Uterus (tissue), 4 donors: ENCODE measurements around the gene FGD6. TPM values are rescaled to one million over a fixed set of nuclear protein-coding genes. Genes with fewer than 3 reads are reported as not detected.

Experiments
- DNase-seq, 2 donors: peaks; one replicate each; pipeline ENCODE4 v3.0.0-alpha.2; 2019 to 2020
- H3K27ac ChIP-seq, 2 donors: fragments of 200-600 bp; sonication (generic); 1 replicate in 1 of 2; 2 replicates in 1 of 2; pipeline ENCODE4 v1.5.1; 2016 to 2018
- H3K27me3 ChIP-seq, 2 donors: fragments of 200-600 bp; sonication (generic); one replicate each; pipeline ENCODE4 v1.5.1; 2018 to 2019; ENCODE audit warnings: control low read depth in 1 of 2
- H3K36me3 ChIP-seq, 2 donors: fragments of 200-600 bp; sonication (generic); one replicate each; pipeline ENCODE4 v1.5.1; 2019; ENCODE audit warnings: control low read depth in 1 of 2
- H3K4me1 ChIP-seq, 2 donors: fragments of 200-600 bp; sonication (generic); one replicate each; pipeline ENCODE4 v1.5.1; 2018 to 2019; ENCODE audit warnings: control low read depth in 1 of 2
- H3K4me3 ChIP-seq, 2 donors: fragments of 200-600 bp; sonication (generic); 1 replicate in 1 of 2; 2 replicates in 1 of 2; pipeline ENCODE4 v1.5.1; 2018 to 2019; ENCODE audit warnings: mild to moderate bottlenecking in 1 of 2
- H3K9me3 ChIP-seq, 2 donors: fragments of 200-600 bp; sonication (generic); one replicate each; pipeline ENCODE4 v1.5.1; 2019; ENCODE audit warnings: control low read depth in 1 of 2
- POLR2A ChIP-seq, 2 donors: fragments of 450-650 bp; IDR thresholded peaks; one replicate each; pipeline ENCODE4 v1.6.1; 2016; ENCODE audit warnings: antibody characterized with exemption in 2 of 2, mild to moderate bottlenecking in 1 of 2, moderate library complexity in 1 of 2
- intact Hi-C: fragments of 100-400 bp; cut with DNase I; formaldehyde crosslinking; loops from one replicate; pipeline ENCODE4 v1.15.1; 2023; ENCODE audit warnings: low total_unique reads
- total RNA-seq, 4 donors: library from RNA; depleted of rRNA in 3 of 4; stranded (reverse); fragments of >200 nt in 3 of 4; gene quantifications; one replicate each; pipeline versions ENCODE4 v1.1.0 to v1.2.4, GENCODE V29; 2014 to 2023
- TF ChIP-seq, protein P1 (sequence below), 4 experiments: fragments of 200-600 bp in 2 of 4; fragments of 450-650 bp in 2 of 4; sonication (generic) in 2 of 4; IDR thresholded peaks; one replicate each; pipeline ENCODE4 v1.5.1; 2016 to 2019; ENCODE audit warnings: antibody characterized with exemption in 4 of 4, mild to moderate bottlenecking in 2 of 4, moderate library complexity in 1 of 4
- donor health status: DM: yes; HTN: yes; CAD: no.

The FGD6 gene
- total RNA-seq, 4 donors from 2014 or later = 7.6 to 25.3 (median 15.1) TPM

DNA sequence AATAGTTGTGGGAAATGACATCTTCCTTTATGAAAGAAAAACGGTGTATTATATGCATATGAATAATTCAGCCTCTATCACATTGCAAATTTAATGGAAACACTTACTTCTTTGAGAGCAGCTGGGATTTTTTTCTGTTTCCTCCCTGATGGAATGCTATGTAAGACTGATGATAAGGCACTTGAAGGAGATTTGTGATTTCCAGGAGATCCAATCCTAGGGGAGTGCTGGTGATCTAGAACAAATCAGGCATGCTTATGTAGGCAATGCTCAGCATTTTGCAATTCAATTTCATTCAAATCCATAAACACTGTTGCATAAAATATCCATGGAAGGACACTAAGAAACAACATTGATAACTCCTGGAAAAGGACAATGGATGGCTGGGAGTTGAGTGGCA lies 127.8 kb downstream of the FGD6 start:
- intact Hi-C loops = no loop called here
- TF ChIP-seq, protein P1, sequence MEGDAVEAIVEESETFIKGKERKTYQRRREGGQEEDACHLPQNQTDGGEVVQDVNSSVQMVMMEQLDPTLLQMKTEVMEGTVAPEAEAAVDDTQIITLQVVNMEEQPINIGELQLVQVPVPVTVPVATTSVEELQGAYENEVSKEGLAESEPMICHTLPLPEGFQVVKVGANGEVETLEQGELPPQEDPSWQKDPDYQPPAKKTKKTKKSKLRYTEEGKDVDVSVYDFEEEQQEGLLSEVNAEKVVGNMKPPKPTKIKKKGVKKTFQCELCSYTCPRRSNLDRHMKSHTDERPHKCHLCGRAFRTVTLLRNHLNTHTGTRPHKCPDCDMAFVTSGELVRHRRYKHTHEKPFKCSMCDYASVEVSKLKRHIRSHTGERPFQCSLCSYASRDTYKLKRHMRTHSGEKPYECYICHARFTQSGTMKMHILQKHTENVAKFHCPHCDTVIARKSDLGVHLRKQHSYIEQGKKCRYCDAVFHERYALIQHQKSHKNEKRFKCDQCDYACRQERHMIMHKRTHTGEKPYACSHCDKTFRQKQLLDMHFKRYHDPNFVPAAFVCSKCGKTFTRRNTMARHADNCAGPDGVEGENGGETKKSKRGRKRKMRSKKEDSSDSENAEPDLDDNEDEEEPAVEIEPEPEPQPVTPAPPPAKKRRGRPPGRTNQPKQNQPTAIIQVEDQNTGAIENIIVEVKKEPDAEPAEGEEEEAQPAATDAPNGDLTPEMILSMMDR (IDR thresholded peaks at IDR 0.05) = no peak
- TF ChIP-seq POLR2A (IDR thresholded peaks at IDR 0.05) = no peak
- H3K4me1 ChIP-seq = no peaks in the 10 kb centered on the region
- H3K9me3 ChIP-seq = no peaks in the 10 kb centered on the region
- no peak overlapping the region for H3K4me3 ChIP-seq
- no peaks in the 10 kb centered on the region for H3K36me3 ChIP-seq
- DNase-seq = no peak
- no peaks in the 10 kb centered on the region for H3K27me3 ChIP-seq
- H3K27ac ChIP-seq = no peak overlapping the region

DNA sequence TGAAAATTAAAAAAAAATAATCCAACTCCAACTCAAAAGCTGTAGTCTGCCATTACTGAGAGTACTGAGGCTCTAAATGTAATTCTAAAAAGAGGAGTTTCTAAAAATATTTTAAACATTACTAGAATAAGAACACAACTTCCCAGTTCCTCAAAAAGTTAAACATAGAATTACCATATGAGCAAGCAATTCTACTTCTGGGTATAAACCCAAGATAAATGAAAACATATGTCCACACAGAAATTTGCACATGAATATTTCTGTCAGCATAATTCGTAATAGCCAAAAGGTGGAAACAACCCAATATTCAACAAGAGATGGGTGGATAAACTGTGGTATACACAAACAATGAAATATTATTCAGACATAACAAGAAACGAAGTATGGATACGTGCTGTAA lies 128.9 kb downstream of the FGD6 start:
- no peaks in the 10 kb centered on the region for H3K27me3 ChIP-seq

DNA sequence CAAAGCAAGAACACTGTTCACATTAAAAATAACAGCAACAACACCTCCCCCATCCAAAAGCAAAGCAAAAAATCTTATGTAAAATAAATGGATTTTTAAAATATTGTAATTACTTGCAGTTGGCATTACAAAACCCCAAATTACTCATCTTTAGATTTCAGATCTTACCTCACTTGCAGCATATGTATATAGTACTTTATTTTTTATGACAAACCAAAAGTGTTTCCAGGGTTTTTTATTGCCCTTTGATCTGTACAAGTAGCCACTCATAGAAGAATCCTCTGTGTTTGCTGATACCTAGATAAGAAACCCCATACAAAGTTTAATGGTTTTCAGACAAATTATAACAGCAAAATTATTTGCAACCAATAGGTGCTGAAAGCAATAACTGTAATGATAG lies 131.7 kb downstream of the FGD6 start:
- H3K36me3 ChIP-seq = no peaks in the 10 kb centered on the region
- no peak for DNase-seq
- TF ChIP-seq, protein P1 (IDR thresholded peaks at IDR 0.05) = no peak
- TF ChIP-seq POLR2A (IDR thresholded peaks at IDR 0.05) = no peak
- no peaks in the 10 kb centered on the region for H3K27me3 ChIP-seq
- H3K9me3 ChIP-seq = no peaks in the 10 kb centered on the region
- no peak overlapping the region for H3K4me3 ChIP-seq
- no peaks in the 10 kb centered on the region for H3K4me1 ChIP-seq
- H3K27ac ChIP-seq = peak overlapping the region; percentile 68 to 80
- intact Hi-C loops = no loop called here

More for the DNA sequence above, 128.9 kb downstream of the FGD6 start:
- intact Hi-C loops = no loop called here
- Histone ChIP-seq H3K36me3 (no peaks in the 10 kb centered on the region), H3K27ac (no peak overlapping the region), H3K4me3 (no peak overlapping the region), H3K4me1 (no peaks in the 10 kb centered on the region), H3K9me3 (no peaks in the 10 kb centered on the region)
- DNase-seq = no peak
- no peak for TF ChIP-seq POLR2A (IDR thresholded peaks at IDR 0.05)
- TF ChIP-seq, protein P1 (IDR thresholded peaks at IDR 0.05) = no peak

DNA sequence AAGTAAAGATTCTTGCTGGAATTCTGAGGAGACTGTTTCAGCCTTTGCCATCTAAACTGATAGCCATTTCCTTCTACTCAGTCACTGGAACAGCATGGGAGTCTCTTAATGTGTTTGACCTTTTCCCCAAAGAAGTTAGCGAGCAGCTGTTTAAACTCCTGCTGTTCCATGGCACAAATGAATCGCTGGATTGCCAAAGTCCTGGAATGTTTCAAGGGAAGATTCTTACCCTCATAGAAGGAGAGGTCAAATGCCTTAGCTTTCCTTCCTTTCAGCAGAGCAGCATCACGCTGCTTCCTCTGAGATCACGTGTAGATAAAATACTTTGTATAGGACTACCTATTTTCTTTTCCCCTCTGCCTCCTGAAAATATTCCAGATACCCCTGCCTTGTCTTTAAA lies 133.3 kb downstream of the FGD6 start:
- no peaks in the 10 kb centered on the region for H3K27me3 ChIP-seq
- no peak overlapping the region for H3K4me3 ChIP-seq
- H3K9me3 ChIP-seq = no peaks in the 10 kb centered on the region
- peak; percentile 53 to 58 for DNase-seq
- intact Hi-C loops = no loop called here
- H3K4me1 ChIP-seq = no peaks in the 10 kb centered on the region
- no peak for TF ChIP-seq POLR2A (IDR thresholded peaks at IDR 0.05)
- TF ChIP-seq, protein P1 (IDR thresholded peaks at IDR 0.05) = no peak
- no peaks in the 10 kb centered on the region for H3K36me3 ChIP-seq
- peak overlapping the region; percentile 68 to 80 for H3K27ac ChIP-seq

DNA sequence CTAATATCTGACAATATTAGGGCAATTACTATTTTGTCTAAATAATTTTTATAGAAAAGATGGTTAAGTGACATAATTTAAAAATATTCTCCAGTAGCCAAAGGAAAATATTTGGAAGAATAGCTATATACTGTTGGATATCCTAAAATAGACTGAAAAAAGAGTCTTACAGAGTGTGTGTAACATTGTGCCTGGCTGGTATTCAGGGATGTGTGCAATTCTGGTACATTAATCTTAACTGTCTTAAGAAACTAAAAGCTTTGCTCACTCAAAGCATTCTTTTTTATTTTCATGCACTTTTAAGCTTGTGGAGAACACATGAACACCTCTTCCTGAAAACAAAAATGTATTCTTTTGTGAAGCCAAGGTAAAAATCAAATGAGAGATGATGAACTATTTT lies 133.8 kb downstream of the FGD6 start:
- DNase-seq = no peak
- H3K4me3 ChIP-seq = no peak overlapping the region
- TF ChIP-seq, protein P1 (IDR thresholded peaks at IDR 0.05) = no peak
- peak overlapping the region; percentile 68 to 80 for H3K27ac ChIP-seq
- H3K36me3 ChIP-seq = no peaks in the 10 kb centered on the region
- no peaks in the 10 kb centered on the region for H3K4me1 ChIP-seq
- no peaks in the 10 kb centered on the region for H3K27me3 ChIP-seq
- intact Hi-C loops = no loop called here
- no peaks in the 10 kb centered on the region for H3K9me3 ChIP-seq
